Ramos (cell line): ENCODE measurements around the gene LINS1.

Experiments used
- in situ Hi-C: fragments of 300-500 bp; cut with MboI; formaldehyde crosslinking; loops from one replicate; pipeline ENCODE4 v1.14.3; 2022; ENCODE audit warnings: low sequenced_read_pairs; ENCODE audit not compliant: unreplicated experiment

Gene LINS1

GRCh38 chr15:100565591-100565990 is 36.4 kb downstream of the LINS1 start:
- in situ Hi-C loops, result no loop called here

GRCh38 chr15:100560323-100560722 is 41.7 kb downstream of the LINS1 start:
- in situ Hi-C loops, result no loop called here

GRCh38 chr15:100559330-100559729 is 42.7 kb downstream of the LINS1 start:
- in situ Hi-C loops, result no loop called here

- in situ Hi-C loops, result no loop called here
These were observed 43.2 kb downstream of the LINS1 start for GRCh38 chr15:100558771-100559254.

GRCh38 chr15:100553468-100553867 is 48.5 kb downstream of the LINS1 start:
- in situ Hi-C loops, result no loop called here

- in situ Hi-C loops, result no loop called here
These were observed 54.0 kb downstream of the LINS1 start for GRCh38 chr15:100547961-100548360.

- in situ Hi-C loops, result no loop called here
These were observed 57.0 kb downstream of the LINS1 start for GRCh38 chr15:100544946-100545345.

GRCh38 chr15:100544338-100544841 is 57.6 kb downstream of the LINS1 start:
- in situ Hi-C loops, result no loop called here

GRCh38 chr15:100542290-100542689 is 59.7 kb downstream of the LINS1 start:
- in situ Hi-C loops, result no loop called here

- in situ Hi-C loops, result no loop called here
These were observed 64.7 kb downstream of the LINS1 start for GRCh38 chr15:100537331-100537730.

- in situ Hi-C loops, result no loop called here
These were observed 65.3 kb downstream of the LINS1 start for GRCh38 chr15:100536733-100537132.

GRCh38 chr15:100533886-100534285 is 68.1 kb downstream of the LINS1 start:
- in situ Hi-C loops, result no loop called here

GRCh38 chr15:100531823-100532327 is 70.1 kb downstream of the LINS1 start:
- in situ Hi-C loops, result no loop called here

- in situ Hi-C loops, result no loop called here
These were observed 70.8 kb downstream of the LINS1 start for GRCh38 chr15:100531204-100531603.

GRCh38 chr15:100529556-100529955 is 72.4 kb downstream of the LINS1 start:
- in situ Hi-C loops, result no loop called here

- in situ Hi-C loops, result no loop called here
These were observed 73.1 kb downstream of the LINS1 start, which contains the start of gene CERS3 for GRCh38 chr15:100528833-100529428. CERS3 (minus strand) TSS chr15:100528950; CDS start chr15:100501849, 27,101 bp downstream.

GRCh38 chr15:100526027-100526481 is 75.9 kb downstream of the LINS1 start:
- in situ Hi-C loops, result no loop called here

- in situ Hi-C loops, result no loop called here
These were observed 76.5 kb downstream of the LINS1 start for GRCh38 chr15:100525436-100525835.

GRCh38 chr15:100524326-100524725 is 77.7 kb downstream of the LINS1 start:
- in situ Hi-C loops, result no loop called here

GRCh38 chr15:100521907-100522306 is 80.1 kb downstream of the LINS1 start:
- in situ Hi-C loops, result no loop called here

GRCh38 chr15:100520132-100520921 is 81.7 kb downstream of the LINS1 start:
- in situ Hi-C loops, result no loop called here
